GM19395 (cell line): ENCODE data around the gene SMAD4.

ENCODE experiments used
- ATAC-seq: cut with Tn5 transposase; IDR thresholded peaks from one replicate; pipeline ENCODE4 v1.9.1; 2021; ENCODE audit warnings: mild to moderate bottlenecking, moderate library complexity; ENCODE audit not compliant: unreplicated experiment

The SMAD4 gene

DNA sequence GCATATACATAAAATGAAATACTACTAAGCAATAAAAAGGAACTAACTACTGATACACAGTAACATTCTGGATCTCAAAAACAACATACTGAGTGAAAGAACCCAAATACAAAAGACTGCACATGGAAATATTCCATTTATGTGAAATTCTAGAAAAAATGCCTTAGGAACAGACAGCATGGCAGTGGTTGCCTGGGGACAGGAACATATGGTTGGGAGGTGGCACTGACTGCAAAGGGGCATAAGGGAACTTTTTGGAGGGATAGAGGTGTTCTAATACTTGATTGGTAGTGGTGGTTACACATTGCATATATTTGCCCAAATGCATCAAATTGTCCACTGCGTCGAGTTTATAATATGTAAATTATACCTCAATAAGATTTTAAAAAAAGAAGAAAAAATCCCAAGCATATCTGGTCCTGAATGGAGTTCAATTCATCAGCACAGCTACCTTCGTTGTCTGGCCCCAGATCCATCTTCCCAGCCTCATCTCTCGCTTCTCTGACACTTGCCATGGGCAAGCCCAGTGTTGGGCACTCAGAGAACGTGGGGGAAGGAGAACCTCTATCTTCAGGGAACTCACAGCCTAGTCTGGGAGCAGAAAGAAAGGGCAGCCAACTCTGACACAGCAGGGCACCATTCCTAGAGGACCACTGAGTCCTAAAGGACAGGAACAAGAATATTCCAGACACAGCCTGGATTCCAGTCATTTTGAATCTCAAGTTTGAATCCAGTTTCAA, 8.6 kb upstream of the SMAD4 start:
- no peak for ATAC-seq

DNA sequence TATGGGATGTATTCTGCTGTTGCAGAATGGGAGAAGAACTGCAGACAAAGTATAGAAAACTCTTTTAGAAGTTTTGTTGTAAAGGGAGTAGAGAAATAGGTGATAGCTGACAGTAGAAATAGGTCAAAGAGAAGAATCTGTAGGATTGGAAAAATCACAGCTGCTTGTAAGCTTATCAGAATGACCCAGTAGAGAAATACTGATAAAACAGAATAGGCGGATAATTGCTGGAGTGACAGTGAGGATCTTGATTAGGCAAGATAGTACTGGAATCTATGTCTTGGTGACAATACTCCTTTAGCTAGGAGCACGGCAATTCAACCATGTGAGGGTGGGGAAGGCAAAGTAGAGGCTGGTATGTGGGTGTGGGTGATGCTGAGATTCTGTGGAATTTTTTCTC, 4.5 kb upstream of the SMAD4 start:
- ATAC-seq, result no peak

DNA sequence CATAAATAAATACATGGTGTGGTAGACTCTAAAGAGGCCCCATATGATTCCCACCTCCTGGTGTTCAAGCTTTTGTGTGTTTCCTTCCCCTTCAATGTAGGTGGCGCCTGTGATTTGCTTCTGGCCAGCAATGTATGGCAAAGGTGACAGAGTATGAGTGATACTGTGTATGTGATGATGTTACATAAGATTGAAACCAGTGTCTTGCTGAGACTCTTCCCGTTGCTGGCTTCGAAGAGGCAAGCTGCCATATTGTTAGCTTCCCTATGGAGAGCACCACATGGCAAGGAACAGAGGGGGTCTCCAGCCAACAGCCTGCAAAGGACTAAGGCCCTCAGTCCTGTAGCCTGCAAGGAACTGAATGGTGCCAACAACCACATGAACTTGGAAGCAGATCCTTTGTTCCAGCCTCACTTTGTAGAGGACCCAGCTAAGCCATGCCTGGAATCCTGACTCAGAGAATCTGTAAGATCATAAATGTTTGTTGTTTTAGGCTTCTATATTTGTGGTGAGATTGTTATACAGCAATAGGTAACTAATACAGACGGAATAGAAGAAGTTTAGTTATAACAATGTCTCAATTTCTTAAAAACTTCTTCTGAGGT, 1.7 kb upstream of the SMAD4 start:
- ATAC-seq, result no peak

DNA sequence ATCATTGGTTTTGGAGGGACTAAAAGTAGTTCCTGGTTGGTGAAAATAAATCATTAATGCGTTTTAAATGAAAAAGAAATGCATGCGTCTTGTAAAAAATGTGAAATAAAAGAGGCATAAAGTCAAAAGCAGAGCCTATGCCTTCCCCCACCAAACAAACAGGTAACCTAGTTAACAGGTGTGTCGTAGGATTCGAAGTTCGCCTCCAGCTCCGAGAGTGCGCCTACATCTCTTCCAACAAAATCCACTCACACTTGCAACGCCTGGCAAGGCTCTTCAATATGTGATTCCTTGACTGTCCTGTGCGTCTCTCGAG, 677 bp upstream of the SMAD4 start:
- ATAC-seq, result no peak

DNA sequence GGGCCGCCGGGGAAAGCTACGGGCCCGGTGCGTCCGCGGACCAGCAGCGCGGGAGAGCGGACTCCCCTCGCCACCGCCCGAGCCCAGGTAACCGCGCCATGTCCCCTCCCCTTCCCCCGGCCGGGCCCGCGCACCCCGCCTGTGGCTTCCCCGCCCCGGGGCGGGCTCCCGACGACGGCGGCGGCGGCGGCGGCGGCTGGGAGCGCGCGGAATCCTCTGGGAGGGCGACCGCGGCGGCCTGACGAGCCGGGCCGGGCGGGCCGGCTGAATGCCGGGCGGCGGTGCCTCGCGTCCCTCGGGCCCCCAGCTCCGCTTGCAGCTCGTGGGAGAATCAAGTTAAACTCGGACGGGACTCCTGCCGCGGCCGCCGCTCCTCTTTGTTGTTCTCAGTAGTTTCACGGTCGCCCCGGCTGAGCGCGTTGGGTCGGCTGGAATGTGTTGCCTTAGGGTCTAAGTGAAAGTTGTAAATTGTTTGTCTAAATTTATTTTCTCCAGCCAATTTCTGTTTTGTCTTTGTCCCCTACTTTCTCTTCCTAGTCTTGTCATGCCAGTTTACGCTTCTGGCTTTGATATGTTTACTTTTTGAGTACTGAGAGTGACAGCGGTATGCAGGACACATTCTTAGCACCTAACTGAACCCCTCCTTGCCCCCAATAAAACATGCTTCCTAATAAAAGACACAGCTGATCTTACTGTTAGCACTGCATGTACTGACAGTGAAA, 685 bp downstream of the SMAD4 start:
- ATAC-seq, result peak; percentile 61

DNA sequence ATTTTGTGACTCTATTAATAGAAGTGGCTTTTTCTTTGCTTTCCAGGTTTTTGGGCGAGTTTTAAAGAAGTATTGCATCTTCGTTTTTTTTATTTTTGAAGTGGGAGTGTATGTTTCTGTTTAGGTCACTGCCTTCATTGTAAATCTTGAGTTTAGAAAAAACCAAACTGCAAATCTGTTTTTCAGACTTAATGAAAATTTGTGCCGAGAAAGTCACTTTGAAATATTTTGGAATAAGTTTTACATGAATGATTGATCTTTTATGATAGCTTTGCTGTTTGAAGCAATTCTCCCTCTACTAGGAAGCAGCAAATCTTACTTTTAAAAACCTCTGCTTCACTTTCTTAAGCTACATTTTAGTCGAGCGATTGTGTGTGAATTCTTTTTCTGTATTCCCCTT, 2.2 kb downstream of the SMAD4 start:
- no peak for ATAC-seq

DNA sequence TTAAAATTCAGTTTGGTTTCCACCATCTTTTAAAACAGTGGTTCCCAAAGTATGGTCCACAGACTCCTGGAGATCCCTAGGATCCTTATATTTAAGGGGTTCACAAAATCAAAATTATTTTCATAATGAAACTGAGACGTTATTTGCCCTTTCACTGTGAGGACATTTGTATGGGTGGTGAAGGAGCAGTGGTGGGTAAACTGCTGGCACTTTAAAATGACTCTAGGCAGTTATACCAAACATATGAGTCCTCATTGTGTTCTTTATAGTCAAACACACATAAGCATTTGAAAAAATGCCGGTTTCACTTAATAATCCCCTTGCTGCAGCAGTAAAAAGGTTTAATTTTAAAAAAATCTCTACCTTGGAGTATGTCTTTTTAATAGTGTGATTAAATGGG, 7.2 kb downstream of the SMAD4 start:
- no peak for ATAC-seq

DNA sequence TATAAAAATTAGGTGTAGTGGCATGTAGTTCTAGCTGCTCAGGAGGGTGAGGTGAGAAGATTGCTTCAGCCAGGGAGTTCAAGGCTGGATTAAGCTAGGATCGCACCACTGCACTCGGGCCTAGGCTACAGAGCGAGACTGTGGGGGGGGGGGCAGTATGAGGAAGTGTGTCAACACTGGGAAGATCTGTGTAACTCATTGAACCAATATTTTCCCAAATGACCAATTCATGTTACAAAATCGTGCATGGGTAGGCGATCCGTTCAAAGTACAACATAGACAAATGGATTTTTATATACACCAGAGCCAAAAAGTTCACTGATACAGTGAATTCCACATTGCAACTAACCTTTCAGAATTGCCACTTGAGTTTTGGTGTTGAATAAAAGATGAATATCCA, 8.1 kb downstream of the SMAD4 start:
- no peak for ATAC-seq

DNA sequence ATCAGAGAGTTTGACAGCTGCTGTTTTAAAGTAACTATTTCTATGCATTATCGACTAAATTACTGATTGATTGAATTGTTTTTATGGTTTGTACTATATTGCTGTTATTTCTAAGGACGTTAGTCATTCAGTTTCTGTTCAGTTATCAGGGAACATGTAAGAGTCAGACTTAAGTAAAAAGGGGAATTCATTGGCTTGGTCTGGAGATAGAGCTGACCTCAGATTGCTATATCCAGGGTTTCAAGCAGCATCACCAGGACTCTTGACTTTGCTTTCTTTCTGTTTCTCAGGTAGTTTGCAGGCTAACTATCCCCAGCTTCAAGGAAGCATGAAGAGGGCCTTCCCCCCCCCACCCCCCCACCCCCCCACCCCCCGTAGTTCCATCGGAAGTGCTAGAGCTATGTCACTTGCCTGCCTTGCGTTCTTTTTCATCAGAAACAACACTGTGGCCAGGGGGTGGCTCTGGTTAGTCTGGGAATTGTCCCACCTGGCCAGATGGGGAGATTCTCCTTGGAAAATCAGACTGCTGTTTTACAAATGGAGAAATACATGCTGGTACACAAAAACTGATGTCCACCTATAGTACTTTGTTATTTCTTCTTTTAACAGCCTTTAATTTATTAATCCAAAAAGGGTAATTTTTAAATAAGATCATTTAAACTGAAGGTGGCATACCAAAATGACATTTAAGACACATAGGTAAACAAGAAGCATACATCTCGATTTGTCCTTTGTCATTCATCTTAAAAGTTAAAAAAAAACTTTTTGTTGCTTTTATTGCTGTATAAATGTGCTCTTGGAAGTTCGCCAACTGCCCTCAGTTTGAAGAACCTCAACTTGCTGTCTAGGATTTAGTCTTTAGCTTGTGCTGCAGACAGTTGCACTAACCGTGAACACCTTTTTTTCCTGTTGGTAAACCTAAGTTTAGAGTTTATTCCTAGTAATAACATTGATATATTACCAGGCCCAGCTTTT, 9.4 kb downstream of the SMAD4 start:
- ATAC-seq, result no peak

DNA sequence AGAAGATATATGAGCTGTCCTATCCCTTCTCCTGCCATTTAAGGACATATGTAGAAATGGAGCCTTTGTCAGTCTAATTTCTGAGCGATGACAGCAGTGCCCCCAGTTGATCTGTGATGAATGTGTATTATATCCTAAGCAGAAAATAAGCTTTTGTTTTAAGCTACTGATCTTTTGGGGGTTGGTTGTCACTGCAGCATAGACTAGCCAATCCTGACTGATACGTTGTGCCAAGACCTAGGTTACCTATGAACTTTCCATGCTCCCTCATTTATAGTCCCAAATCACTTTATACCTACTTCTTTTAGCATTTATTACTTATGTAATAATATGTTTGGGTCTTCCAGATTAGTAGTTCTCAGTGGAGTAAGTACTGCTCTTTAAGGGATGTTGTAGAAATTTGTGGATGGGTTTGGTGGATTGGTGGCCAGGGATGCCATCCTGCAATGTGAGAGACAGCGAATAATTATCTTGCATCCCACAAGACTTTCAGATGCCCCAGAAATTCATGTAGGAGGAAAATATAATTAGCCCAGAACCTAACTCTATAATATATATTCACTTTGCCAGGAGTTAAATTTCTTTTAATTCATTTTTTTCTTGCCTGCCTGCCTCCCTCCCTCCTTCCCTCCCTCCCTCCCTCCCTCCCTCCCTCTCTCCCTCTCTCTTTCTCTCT, 11.8 kb downstream of the SMAD4 start:
- ATAC-seq, result no peak

DNA sequence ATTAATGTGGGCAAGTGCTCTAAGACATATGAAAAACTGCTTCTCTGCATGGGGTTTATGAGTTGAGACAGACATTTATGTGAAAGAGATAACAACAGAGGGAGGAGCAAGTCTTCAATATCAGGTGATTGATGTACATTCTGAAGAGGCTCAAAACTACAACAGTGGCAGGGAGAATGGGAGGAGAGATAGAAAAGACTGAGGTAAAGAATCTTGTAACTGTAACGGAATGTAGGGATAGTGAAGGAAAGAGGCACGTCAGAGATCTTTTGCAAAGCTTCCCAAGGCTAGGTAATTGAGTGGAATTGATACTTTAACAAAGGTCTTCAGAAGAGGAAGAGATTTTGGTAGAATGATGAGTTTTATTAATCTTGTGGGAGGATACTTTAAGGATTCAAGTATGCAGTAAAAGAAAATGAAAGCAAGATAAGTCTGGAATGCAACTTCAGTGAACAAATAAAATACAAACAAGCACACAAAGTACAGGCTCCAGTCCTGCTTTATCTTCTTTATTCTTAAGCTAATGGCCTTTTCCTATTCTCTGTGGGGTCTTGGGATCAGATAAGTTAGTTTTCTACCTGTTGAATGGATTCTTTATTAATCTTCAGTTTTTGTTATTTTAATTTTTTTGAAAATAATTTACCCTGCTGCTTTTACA, 15.0 kb downstream of the SMAD4 start:
- ATAC-seq, result no peak

DNA sequence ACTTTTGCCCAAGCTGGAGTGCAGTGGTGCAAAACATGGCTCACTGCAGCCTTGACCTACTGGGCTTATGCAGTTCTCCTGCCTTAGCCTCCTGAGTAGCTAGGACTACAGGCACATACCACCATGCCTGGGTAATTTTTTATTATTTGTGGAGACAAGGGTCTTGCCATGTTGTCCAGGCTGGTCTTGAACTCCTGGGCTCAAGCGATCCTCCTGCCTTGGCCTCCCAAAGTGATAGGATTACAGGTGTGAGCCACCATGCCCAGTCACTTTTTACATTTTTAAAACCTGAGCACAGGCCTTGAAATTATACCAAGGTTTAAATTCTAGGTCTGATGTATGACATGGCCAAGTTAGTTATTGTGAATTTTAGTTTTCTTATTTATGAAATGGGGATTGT, 18.2 kb downstream of the SMAD4 start:
- no peak for ATAC-seq

DNA sequence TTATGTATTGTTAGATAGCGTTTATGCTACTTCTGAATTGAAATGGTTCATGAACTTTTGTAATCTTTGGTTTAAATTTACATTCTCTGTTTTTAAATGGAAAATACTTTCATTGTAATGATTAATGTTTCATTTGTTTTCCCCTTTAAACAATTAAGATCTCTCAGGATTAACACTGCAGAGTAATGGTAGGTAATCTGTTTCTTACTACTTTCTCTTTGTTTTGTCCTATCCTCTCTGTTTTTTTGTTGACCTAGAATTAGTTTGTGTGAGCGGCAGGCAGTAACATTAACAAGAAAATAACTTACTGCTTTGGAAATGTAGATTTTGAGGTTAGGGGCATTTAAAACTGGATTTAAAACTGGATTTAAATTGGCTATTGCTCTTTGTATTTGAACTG, 19.1 kb downstream of the SMAD4 start:
- no peak for ATAC-seq

DNA sequence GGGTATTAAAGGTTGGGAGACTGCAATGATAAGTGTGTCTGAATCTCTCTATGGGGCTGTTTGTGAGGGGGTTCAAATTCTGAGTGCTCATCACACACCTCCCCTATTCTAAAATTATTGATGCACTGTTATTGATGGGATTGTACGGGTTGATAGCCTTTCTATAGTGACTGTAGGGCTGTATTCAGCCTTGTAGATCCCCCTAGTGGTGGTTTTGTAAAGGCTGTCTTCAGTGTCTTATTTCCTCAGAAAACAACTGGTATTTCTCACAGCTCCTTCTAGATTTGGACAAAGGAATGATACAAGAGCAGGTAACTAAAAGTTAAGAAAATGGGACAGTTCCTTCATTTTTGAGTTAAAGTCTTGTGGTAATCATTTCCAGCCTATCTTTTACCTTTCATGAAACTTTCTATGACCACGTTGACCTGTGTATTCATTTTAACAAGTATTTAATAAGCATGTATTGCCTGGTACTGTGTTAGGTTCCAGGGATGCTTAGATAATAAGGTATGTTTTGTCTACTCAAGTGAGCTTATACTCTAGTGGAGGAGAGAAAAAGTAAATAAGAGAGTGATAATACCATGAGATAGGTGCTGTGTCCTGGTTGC, 21.2 kb downstream of the SMAD4 start:
- peak; percentile 88 for ATAC-seq

DNA sequence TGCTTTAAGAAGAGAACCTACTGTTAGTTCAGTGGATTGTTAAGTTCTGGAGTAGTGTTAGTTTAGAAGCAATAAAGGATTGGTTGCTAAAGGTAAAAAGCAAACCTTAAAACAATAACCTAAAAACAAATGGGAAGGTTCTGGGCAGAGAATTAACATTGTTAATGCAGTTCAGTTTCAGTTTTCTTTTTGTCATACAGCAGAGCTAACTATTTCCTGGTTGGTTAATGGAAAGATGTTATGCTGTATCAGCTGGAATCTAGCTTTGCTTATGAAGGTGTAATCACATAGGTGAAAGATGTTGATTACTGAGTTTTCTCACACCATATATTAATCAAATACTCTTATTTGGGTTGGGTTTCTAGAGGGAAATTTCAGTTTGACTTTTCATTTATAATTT, 23.8 kb downstream of the SMAD4 start:
- ATAC-seq, result peak; percentile 82

DNA sequence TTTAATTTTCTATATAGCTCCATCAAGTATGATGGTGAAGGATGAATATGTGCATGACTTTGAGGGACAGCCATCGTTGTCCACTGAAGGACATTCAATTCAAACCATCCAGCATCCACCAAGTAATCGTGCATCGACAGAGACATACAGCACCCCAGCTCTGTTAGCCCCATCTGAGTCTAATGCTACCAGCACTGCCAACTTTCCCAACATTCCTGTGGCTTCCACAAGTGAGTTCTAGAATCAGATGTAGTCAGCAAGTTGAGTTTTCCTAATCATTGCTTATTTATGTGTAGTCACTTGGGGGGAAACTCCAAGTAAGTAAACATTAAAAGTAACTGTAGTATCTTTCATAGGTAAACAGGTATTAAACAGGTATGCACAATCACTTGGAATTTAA, 24.8 kb downstream of the SMAD4 start:
- ATAC-seq, result no peak

DNA sequence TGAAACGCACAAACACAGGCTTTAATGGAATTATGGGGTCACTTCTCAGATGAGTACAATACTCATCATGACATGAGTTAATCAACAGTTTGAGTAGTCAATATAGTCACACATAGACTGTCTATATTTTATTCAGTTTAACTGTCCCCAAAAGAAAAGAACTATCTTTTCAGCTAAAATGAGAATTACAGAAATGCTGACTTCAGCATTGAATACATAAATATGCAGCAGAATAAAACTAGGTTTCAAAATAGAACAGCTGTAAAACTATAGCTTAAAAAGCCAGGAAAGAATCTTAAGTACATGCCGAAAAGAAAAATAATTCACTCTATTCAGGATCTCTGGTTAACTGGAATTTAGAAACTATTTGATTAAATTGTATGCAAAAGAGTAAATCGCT, 30.0 kb downstream of the SMAD4 start:
- no peak for ATAC-seq

DNA sequence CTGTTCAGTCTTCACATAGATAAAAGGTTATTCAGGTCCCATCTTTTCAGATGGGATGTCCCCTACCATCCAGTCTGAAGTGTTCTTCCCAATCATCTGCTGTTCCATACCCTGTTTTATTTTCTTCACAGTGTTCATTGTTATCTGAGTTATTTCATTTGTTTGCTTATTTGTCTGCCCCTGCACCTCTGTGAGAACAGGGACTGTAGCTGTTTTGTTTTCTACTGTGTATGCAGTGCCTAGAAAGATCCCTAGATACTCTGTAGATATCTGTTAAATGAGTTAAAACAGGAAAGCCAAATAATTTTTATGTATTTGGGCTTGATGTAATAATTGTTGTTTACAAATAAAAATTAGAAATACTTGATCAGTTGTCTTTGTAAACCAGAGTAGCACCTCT, 34.2 kb downstream of the SMAD4 start:
- no peak for ATAC-seq

DNA sequence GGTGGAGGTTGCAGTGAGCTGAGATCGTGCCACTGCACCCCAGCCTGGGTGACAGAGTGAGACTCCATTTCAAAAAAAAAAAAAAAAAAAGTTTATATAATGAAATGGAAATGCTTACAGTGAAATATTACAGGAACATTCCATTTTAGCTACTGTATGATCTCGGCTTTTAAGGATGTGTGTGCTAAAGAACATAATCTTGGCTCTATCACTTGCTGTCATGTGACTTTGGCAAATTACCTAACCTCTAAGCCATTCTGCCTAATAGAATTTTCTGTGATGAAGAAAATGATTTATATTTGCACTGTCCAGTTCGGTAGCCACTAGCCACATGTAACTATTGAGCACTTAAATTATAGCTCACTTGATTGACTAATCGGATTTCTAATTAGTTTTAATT, 36.3 kb downstream of the SMAD4 start:
- ATAC-seq, result no peak

DNA sequence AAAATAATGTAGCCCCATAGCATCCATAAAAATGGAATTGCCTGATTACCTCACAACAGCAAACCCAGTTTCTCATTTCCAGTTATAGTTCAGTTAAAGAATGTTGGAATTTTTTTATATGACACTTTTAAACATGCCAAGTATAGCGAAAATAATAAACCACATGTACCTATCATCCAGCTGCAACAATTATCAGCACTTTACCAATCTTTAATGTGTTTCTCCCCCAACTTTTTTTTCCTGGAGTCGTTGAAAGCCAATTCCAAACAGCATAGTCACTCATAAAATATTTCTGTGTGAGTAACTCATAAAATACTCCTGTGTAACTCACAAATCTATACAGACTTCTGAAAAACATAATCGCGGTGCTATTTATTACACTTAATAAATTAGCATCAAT, 38.1 kb downstream of the SMAD4 start:
- no peak for ATAC-seq
